ENCODE results near the gene PECR. TPM values are rescaled to one million over a fixed set of nuclear protein-coding genes. Genes with fewer than 3 reads are reported as not detected.

PECR gene
- total RNA-seq, 2 experiments from 2014 or later = 17.0 to 20.8 TPM

DNA sequence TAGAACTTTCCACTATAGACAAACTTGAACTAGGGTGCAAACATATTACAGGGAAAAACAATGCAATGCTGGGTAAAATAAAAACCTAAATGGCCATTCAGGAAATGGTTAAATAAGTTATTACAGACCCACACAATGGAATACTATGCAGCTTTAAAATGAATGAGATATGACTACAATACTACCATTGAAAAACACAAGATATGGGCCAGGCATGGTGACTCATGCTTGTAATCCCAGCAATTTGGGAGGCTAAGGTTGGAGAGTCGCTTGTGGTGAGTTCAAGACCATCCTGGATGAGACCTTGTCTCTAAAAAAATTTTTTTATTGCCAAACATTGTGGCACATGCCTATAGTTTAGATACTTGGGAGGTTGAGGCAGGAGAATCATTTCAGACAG, 6.8 kb downstream of the PECR start:
- Mint-ChIP-seq H3K9me3 (ENCODE audit: low read depth) (no peaks in the 10 kb centered on the region), H3K27me3 (no peaks in the 10 kb centered on the region), H3K36me3 (ENCODE audit: low read depth) (peaks cover 5% of the 10 kb centered on the region), H3K4me3 (no peak overlapping the region), H3K4me1 (peaks cover 28% of the 10 kb centered on the region), H3K27ac (no peak overlapping the region)
- ATAC-seq (no peak), DNase-seq (no peak)
- ChIA-PET CTCF (interaction anchor here (1.3 to 1.5 kb wide), 3 partner anchors 15 to 35 kb away, joined by 3 to 7 read pairs (median 3); no protein-coding TSS in a partner anchor), POLR2A (interaction anchor here (0.6 kb wide), 1 partner anchor 57 kb away, joined by 3 read pairs; no protein-coding TSS in a partner anchor)
- intact Hi-C loops (cut with DNase I, micrococcal nuclease) = no loop called here

DNA sequence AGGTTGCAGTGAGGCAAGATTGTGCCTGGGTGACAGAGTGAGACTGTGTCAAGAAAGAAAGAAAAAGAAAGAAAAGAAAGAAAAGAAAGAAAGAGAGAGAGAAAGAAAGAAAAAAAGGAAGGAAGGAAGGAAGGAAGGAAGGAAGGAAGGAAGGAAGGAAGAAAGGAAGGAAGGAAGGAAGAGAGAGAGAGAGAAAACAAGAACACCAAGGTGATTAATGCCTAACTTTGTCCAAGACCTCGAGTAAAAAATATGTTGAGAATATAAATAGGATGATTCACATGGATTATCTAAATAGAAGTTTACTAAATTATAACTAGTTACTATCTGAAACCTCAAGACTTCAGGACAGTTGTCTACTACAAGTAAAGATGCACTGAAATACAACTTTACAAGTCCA, 7.2 kb downstream of the PECR start:
- no peak overlapping the region for H3K4me3 Mint-ChIP-seq
- POLR2A ChIA-PET = interaction anchor here (0.6 kb wide), 1 partner anchor 56 kb away, joined by 3 read pairs; no protein-coding TSS in a partner anchor
- no peak for DNase-seq
- no peaks in the 10 kb centered on the region for H3K27me3 Mint-ChIP-seq
- intact Hi-C loops (cut with DNase I, micrococcal nuclease) = no loop called here
- no peaks in the 10 kb centered on the region for H3K9me3 Mint-ChIP-seq (ENCODE audit: low read depth)
- peak overlapping the region; percentile 65 for H3K27ac Mint-ChIP-seq
- peaks cover 5% of the 10 kb centered on the region for H3K36me3 Mint-ChIP-seq (ENCODE audit: low read depth)
- CTCF ChIA-PET = interaction anchor here (0.7 to 1.3 kb wide), 2 partner anchors 16 to 72 kb away, joined by 3 to 5 read pairs; no protein-coding TSS in a partner anchor
- no peak for ATAC-seq
- H3K4me1 Mint-ChIP-seq = peaks cover 29% of the 10 kb centered on the region

DNA sequence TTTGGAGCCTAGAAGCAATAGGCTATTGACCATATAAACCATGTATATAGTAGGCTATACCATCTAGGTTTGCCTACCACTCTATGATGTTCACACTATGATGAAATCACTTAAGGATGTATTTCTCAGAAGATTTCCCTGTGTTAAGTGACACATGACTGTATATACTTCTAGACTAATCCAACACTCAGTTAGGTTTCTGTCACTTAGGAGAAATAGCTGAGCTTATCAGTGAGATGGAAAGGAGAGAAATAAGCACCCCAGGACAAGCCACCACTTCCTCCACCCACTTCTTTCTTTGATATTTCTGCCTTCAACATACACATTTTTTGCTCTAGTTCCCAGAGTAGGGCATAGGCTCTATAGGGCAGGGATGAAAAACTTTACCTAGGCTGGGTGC, 7.8 kb downstream of the PECR start:
- Mint-ChIP-seq H3K27ac (peak overlapping the region; percentile 19), H3K27me3 (no peaks in the 10 kb centered on the region), H3K4me1 (peaks cover 32% of the 10 kb centered on the region), H3K36me3 (ENCODE audit: low read depth) (peaks cover 4% of the 10 kb centered on the region), H3K9me3 (ENCODE audit: low read depth) (no peaks in the 10 kb centered on the region), H3K4me3 (no peak overlapping the region)
- CTCF ChIA-PET = interaction anchor here (0.7 to 1.5 kb wide), 3 partner anchors 16 to 73 kb away, joined by 3 to 5 read pairs (median 3); no protein-coding TSS in a partner anchor
- DNase-seq (no peak), ATAC-seq (peak; percentile 86)
- POLR2A ChIA-PET = no interaction called here
- intact Hi-C loops (cut with DNase I, micrococcal nuclease) = no loop called here

DNA sequence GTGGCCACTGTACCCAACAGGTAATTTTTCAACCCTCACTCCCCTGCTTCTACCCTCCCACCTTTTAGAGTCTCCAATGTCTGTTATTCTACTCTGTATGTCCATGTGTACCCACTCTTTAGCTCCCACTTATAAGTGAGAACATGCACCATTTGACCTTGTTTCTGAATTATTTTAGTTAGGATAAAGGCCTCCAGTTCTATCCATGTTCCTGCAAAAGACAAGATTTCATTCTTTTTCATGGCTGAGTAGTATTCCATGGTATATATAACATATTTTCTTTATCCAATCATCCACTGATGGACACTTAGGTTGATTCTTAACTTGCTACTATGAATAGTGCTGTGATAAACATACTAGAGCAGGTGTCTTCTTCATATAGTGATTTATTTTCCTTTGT, 9.1 kb downstream of the PECR start:
- CTCF ChIA-PET = interaction anchor here (1.1 to 1.5 kb wide), 2 partner anchors 20 to 49 kb away, joined by 3 read pairs; no protein-coding TSS in a partner anchor

DNA sequence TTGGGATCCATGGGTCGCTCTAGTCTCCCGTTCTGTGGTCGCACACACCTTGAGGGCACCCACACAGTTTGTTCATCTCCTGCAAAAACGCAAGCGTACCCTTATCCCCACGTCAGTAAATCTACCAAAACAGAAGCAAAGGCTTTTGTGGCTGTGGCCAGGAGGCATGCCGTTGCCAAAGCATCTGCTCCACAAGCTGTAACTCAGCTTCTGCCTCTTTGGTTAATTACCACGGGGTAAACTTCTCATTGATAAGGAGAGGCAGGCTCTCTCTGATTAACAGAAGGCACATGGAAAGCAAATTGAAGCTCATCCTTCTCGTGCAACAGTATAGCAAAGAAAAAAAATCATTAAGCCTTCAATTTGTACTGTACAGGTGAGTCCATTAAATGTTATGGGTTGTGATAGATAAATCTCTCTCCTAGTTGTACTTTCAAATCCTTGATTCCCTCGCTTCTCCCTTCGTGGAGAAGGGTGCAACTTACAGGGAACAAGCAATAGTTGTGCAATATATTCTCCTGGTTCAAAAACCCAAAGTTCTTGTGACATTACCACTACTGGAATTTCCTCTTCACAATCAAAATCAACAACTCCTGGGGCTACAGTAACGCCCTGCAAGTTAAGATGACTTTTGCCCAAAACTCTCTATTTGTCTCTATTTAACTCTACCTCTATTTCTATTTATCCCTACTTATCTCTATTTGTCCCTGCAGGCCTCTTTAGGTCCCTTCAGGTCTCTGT, 10.3 kb downstream of the PECR start:
- H3K9me3 Mint-ChIP-seq (ENCODE audit: low read depth) = no peaks in the 10 kb centered on the region
- peaks cover 4% of the 10 kb centered on the region for H3K36me3 Mint-ChIP-seq (ENCODE audit: low read depth)
- CTCF ChIA-PET = interaction anchor here (1.0 to 2.6 kb wide), 2 partner anchors 10 to 13 kb away, joined by 5 to 17 read pairs; partner anchors contain the start of genes PECR and TMEM169
- ATAC-seq (no peak), DNase-seq (no peak)
- peaks cover 36% of the 10 kb centered on the region for H3K4me1 Mint-ChIP-seq
- intact Hi-C loops (cut with DNase I, micrococcal nuclease) = no loop called here
- H3K27ac Mint-ChIP-seq = no peak overlapping the region
- no peak overlapping the region for H3K4me3 Mint-ChIP-seq
- H3K27me3 Mint-ChIP-seq = no peaks in the 10 kb centered on the region
- POLR2A ChIA-PET = no interaction called here

More for the DNA sequence above, 9.1 kb downstream of the PECR start:
- POLR2A ChIA-PET = no interaction called here
- H3K4me3 Mint-ChIP-seq = no peak overlapping the region
- H3K4me1 Mint-ChIP-seq = peaks cover 36% of the 10 kb centered on the region
- ATAC-seq = no peak
- H3K36me3 Mint-ChIP-seq (ENCODE audit: low read depth) = peaks cover 4% of the 10 kb centered on the region
- H3K27ac Mint-ChIP-seq = no peak overlapping the region
- intact Hi-C loops (cut with DNase I, micrococcal nuclease) = no loop called here
- no peaks in the 10 kb centered on the region for H3K9me3 Mint-ChIP-seq (ENCODE audit: low read depth)
- no peaks in the 10 kb centered on the region for H3K27me3 Mint-ChIP-seq
- DNase-seq = no peak

DNA sequence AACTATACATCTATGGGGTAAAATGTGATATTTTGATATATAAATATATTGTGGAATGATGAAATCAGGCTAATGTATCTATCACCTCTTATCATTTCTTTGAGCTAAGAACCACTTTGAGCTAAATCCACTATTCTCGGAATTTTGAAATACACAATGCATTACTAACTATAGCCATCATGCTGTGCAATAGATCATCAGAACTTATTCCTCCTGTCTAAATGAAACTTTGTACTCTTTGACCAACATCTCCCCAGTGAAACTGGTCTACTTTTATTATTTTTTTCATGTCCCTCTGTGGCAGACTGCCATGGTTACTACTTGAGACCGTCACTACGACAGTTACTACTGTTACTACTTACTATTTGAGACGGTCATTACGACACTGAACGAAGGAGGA, 11.4 kb downstream of the PECR start:
- intact Hi-C loops (cut with DNase I, micrococcal nuclease) = no loop called here
- ChIA-PET POLR2A (no interaction called here), CTCF (interaction anchor here (1.0 to 2.6 kb wide), 2 partner anchors 11 kb away, joined by 5 to 17 read pairs; partner anchors contain the start of genes PECR and TMEM169)
- ATAC-seq (no peak), DNase-seq (no peak)
- H3K9me3 Mint-ChIP-seq (ENCODE audit: low read depth) = no peaks in the 10 kb centered on the region
- no peak overlapping the region for H3K27ac Mint-ChIP-seq
- no peaks in the 10 kb centered on the region for H3K27me3 Mint-ChIP-seq
- peaks cover 27% of the 10 kb centered on the region for H3K4me1 Mint-ChIP-seq
- peaks cover 8% of the 10 kb centered on the region for H3K36me3 Mint-ChIP-seq (ENCODE audit: low read depth)
- H3K4me3 Mint-ChIP-seq = no peak overlapping the region

DNA sequence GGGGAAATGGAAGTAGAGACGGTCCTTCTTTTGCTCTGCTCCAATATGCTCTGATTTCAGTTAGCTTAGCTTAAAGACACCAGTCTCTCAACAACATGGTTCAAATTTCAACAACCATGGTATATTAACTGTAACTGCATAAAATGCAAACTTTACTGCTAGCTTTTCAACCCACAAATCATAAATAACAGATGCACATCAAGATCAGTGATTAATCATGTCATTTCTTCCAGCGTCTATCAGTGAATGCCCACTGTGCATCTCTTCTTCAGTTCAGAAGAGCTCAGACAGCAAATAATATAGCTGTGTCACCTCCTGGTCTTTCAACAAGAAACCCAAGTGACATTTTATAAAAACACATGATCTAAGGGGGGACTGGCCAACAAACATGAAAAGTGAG, 12.6 kb downstream of the PECR start:
- POLR2A ChIA-PET = no interaction called here

DNA sequence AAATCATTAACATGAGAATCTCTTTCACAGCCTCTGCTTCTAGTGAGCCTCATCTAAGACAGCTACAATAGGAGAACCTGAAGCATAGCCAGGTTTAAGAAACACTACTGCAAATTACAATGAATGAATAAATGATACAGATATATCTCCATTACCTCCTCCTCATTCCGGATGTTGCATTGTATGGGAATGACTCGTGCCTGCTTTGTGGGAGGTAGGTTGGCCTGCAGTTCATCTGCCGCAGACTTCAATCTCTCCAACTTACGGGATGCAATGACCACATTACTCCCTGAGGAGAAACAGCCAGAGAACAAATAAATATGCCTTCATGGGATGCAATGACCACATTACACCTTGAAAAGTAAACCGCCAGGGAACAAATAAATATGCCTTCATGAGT, 15.4 kb downstream of the PECR start:
- no peak overlapping the region for H3K27ac Mint-ChIP-seq
- peaks cover 13% of the 10 kb centered on the region for H3K4me1 Mint-ChIP-seq
- intact Hi-C loops (cut with DNase I, micrococcal nuclease) = no loop called here
- H3K36me3 Mint-ChIP-seq (ENCODE audit: low read depth) = peaks cover 5% of the 10 kb centered on the region
- H3K9me3 Mint-ChIP-seq (ENCODE audit: low read depth) = no peaks in the 10 kb centered on the region
- H3K4me3 Mint-ChIP-seq = no peak overlapping the region
- ChIA-PET CTCF (interaction anchor here (0.6 to 1.9 kb wide), 3 partner anchors 15 to 1158 kb away, joined by 3 to 5 read pairs (median 3); no protein-coding TSS in a partner anchor), POLR2A (no interaction called here)
- DNase-seq (no peak), ATAC-seq (no peak)
- no peaks in the 10 kb centered on the region for H3K27me3 Mint-ChIP-seq

More for the DNA sequence above, 12.6 kb downstream of the PECR start:
- peaks cover 18% of the 10 kb centered on the region for H3K4me1 Mint-ChIP-seq
- H3K9me3 Mint-ChIP-seq (ENCODE audit: low read depth) = no peaks in the 10 kb centered on the region
- peaks cover 6% of the 10 kb centered on the region for H3K36me3 Mint-ChIP-seq (ENCODE audit: low read depth)
- no peak for DNase-seq
- intact Hi-C loops (cut with DNase I, micrococcal nuclease) = no loop called here
- no peaks in the 10 kb centered on the region for H3K27me3 Mint-ChIP-seq
- ATAC-seq = no peak
- H3K27ac Mint-ChIP-seq = no peak overlapping the region
- H3K4me3 Mint-ChIP-seq = no peak overlapping the region
- CTCF ChIA-PET = interaction anchor here (0.7 to 2.6 kb wide), 4 partner anchors 10 to 757 kb away, joined by 3 to 17 read pairs (median 3); partner anchors contain the start of gene ATIC

DNA sequence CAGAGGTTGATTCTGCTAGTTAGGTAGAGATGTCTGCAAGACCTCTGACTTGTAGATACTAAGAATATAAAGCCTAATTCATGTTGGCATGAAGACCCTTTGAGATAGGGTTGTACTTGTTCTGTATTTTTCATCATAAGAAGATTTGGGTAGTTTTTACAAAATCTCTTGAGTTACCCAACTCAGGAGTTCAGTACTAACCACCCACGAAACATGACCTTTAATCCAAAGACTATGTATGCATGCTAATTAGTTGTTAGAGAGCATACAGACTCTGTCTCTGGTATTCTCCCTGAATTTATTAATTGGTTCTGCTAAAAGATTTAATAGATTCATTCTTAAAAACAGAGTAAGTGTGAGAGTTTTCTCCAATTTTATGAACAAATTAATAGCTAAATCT, 16.9 kb downstream of the PECR start:
- no peak overlapping the region for H3K27ac Mint-ChIP-seq
- DNase-seq (no peak), ATAC-seq (no peak)
- no peak overlapping the region for H3K4me3 Mint-ChIP-seq
- CTCF ChIA-PET = interaction anchor here (1.6 to 1.9 kb wide), 2 partner anchors 12 to 14 kb away, joined by 3 to 5 read pairs; no protein-coding TSS in a partner anchor
- peaks cover 6% of the 10 kb centered on the region for H3K36me3 Mint-ChIP-seq (ENCODE audit: low read depth)
- peaks cover 11% of the 10 kb centered on the region for H3K4me1 Mint-ChIP-seq
- intact Hi-C loops (cut with DNase I, micrococcal nuclease) = no loop called here
- H3K9me3 Mint-ChIP-seq (ENCODE audit: low read depth) = no peaks in the 10 kb centered on the region
- POLR2A ChIA-PET = no interaction called here
- no peaks in the 10 kb centered on the region for H3K27me3 Mint-ChIP-seq

DNA sequence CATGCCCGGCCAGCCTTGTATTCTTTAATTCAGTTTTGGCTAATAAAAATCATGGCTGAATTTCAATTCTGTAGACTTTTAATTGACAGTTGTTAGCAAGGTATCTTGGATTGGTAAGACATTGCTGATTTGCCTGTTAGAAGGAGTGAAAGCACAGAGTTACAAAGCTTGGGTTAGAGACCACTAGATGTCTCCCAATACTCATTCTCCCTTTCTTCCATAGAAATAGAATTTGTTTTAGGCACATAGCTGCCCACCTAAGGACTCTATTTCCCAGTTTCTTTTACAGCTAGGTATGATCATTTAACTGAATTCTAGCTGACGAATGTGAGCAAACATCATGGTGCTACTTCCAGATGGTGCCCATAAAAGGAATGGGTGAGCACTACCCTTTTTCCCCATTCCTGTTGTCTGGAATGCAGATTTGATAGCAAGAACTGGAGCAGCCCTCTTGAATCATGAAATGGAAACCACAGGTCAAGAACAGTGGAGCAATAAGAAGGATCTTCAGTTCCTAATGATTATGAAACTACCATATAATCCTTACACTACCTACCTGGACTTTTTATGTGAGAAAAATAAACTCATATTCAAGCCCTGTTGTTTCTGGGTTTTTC, 17.5 kb downstream of the PECR start:
- Mint-ChIP-seq H3K27ac (no peak overlapping the region), H3K9me3 (ENCODE audit: low read depth) (no peaks in the 10 kb centered on the region), H3K36me3 (ENCODE audit: low read depth) (peaks cover 11% of the 10 kb centered on the region), H3K4me3 (no peak overlapping the region), H3K27me3 (no peaks in the 10 kb centered on the region), H3K4me1 (peaks cover 9% of the 10 kb centered on the region)
- ChIA-PET POLR2A (no interaction called here), CTCF (interaction anchor here (1.6 to 1.9 kb wide), 2 partner anchors 12 to 13 kb away, joined by 3 to 5 read pairs; no protein-coding TSS in a partner anchor)
- intact Hi-C loops (cut with DNase I, micrococcal nuclease) = no loop called here
- DNase-seq = no peak
- ATAC-seq = no peak

DNA sequence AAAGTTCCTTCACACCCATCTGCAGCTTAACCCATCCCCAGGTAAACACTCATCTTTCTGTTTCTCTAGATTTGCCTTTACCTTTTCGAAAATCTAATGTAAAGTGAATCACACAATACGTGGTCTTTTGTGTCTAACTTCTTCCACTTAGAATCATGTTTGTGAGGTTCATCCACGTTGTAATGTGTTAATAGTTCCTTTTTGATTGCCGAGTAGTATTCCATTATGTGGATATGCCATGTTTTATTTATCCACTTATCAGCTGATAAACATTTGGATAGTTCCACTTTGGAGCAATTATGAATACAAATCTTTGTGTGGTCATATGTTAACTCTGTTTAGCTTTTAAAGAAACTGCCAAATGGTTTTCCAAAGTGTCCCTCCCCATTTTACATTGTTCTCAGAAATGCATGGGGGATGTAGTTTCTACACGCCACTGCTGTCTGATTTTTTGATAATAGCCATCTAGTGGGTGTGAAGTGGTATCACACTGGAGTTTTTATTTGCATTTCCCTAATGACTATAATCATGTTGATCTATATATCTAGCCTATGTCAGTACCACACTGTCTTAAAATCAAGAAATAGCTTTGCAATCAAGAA, 22.3 kb downstream of the PECR start:
- DNase-seq (no peak), ATAC-seq (no peak)
- H3K27me3 Mint-ChIP-seq = no peaks in the 10 kb centered on the region
- H3K4me1 Mint-ChIP-seq = peaks cover 27% of the 10 kb centered on the region
- ChIA-PET CTCF (interaction anchor here (0.6 to 2.8 kb wide), 19 partner anchors 10 to 124 kb away, joined by 3 to 17 read pairs (median 4); partner anchors contain the start of genes PECR and TMEM169), POLR2A (no interaction called here)
- H3K4me3 Mint-ChIP-seq = no peak overlapping the region
- no peaks in the 10 kb centered on the region for H3K9me3 Mint-ChIP-seq (ENCODE audit: low read depth)
- intact Hi-C loops (cut with DNase I, micrococcal nuclease) = no loop called here
- peaks cover 16% of the 10 kb centered on the region for H3K36me3 Mint-ChIP-seq (ENCODE audit: low read depth)
- peak overlapping the region; percentile 25 for H3K27ac Mint-ChIP-seq
